Amniotic epithelial cell (primary cell): ENCODE measurements around the gene PHF13.
A peak's percentile ranks its signal among the peaks of the same experiment; 100 is the strongest.
"Not testable (repeated sequence)": the region's sequence is repeated elsewhere in the genome, so short reads cannot be mapped to it uniquely, and the experiment has no call there.

Experiments used
- DNase-seq: peaks from one replicate; pipeline ENCODE4 v3.0.0-alpha.2; 2010; ENCODE audit warnings: low read depth

PHF13 gene

GRCh38 chr1:6587261-6588005 is 26.1 kb upstream of the PHF13 start:
- DNase-seq, result no peak

GRCh38 chr1:6588128-6588892 is 25.2 kb upstream of the PHF13 start:
- no peak for DNase-seq

DNA sequence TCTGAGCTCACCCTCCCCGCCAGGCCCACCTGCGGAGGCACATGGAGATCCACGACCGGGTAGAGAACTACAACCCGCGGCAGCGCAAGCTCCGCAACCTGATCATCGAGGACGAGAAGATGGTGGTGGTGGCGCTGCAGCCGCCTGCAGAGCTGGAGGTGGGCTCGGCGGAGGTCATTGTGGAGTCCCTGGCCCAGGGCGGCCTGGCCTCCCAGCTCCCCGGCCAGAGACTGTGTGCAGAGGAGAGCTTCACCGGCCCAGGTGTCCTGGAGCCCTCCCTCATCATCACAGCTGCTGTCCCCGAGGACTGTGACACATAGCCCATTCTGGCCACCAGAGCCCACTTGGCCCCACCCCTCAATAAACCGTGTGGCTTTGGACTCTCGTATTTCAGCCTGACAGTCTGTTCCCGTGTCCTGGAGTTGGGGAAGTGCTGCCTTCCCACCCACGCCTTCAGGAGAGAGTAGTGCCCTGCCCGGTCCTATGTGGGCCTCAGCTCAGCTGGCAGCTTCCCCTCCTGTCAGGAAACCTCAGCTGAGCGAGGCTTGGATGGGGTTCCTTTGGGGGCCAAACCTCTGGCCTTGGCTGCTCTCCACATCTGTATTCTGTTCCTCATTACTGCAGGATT is 24.5 kb upstream of the PHF13 start:
- no peak for DNase-seq

GRCh38 chr1:6590046-6590445 is 23.5 kb upstream of the PHF13 start:
- DNase-seq, result no peak

DNA sequence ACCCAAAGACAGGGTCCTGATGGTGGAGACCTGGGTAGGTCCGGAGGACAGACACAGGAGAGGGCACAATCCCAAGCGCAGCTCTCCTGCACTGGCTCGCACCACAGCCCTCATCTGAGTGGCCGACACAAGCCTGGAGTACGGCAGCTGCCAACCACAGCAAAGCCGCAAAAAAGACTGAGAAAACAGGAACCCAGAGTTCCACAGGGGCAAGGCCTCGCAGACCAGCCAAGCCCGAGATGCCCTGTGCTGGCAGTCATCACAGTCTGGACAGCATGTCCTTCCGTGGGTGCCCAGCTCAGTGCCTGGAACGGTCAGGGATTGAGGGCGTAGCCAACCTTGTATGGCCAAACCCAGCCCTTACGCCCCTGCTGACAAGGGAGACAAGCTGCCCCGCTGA is 22.3 kb upstream of the PHF13 start:
- no peak for DNase-seq

GRCh38 chr1:6591644-6592043 is 21.9 kb upstream of the PHF13 start:
- no peak for DNase-seq

DNA sequence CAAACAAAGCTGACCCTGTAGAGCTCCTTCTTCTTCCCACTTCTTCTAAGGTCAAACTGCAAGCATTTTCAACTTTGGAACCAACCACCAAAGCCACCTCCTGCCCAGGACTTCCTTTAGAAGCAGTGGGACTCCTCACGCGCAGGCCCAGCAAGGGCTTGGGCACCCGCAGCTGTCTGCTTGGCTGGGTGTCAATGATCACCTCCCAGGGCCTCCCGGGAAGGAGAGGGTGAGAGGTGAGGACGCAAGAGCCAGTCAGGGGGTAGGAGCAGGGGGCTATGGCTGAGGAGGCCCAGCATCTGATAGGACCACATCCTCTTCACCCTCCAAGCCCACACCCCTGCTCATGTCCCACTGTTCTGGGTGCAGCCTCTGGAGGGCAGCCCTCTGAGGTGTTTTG is 21.1 kb upstream of the PHF13 start:
- DNase-seq, result no peak

DNA sequence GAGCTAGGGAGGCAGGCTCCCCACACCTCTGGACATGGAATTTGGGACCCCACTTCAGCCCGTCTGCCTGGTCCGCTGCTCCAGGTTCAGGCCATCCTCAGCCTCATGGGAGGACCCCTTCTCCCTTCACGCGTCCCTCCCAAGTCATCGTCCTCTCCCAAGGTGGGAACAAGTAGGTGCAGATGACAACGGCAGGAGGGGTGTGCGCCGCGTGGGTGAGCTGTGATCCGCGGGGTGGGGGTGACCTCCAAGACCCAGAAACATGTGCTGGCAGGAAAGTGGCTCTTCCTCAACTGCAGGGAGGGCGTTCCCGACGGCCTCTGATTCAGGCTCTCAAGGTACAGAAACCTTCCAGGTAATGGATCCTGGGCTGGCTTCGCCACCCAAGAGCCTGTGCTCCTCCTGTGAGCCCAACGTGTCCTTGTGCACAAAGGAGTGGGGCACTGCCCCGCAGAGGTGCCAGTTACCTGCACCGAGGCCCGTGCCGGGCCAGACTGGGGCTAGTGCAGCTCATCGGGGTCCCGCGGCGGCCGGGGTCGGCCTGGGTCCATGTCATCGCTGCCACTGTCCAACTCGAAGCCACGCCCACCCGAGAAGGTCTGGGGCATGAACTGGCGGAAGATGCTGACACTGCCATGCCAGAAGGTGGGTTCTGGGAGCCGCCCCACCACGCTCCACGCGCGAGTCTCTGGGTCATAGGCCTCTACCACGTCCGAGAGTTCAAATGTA is 20.5 kb upstream of the PHF13 start:
- no peak for DNase-seq

DNA sequence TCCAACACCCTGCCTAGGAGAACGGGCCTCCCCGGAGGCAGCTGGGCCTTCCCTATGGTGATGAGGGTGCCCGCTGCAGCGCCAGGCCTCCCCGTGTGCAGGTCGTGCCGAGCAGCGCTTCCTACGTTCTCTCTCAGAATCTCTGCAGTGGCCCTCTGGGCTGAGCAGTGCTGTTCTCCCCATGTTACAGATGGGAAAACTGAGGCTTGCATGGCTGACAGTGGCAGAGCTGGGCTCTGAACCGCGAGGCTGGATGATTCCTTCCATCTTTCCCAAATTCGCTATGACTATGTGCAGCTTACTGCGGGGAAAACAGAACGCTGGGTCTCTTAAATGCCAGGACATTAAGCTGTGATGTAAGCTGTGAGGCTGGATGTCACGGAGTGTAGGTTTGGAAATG is 19.7 kb upstream of the PHF13 start:
- DNase-seq, result no peak

DNA sequence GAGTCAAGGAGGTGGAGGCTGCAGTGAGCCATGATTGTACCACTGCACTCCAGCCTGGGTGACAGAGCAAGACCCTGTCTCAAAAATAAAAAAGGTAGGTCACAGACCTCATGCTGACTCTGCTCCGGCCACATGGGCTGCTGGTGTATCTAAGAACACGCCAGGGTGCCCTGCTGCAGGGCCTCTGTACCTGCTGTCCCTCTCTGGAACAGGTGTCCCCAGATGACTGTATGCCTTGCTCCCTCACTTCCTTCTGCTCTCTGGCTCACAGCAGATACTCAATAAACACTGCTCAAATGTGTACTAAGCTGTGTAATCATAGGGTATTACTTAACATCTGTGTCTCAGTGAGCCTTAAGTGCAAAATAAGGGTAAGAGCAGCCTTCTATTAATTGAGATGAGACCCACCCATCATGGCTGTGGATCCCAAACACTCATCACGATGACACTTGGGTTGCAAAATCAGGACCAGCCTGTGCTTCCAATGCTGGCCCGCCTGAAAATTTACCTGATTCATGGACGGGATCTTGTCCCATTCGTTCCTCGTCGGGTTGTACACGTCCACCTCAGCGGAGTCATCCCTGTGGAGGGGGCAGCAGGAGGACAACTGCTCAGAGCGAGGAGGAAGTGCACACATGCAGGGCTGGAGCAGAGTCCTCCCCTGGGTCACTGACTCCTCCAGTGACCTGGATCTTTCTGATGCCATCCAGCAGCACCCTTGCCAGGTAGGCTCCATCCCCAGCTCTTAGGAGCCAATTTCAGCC is 18.4 kb upstream of the PHF13 start:
- DNase-seq, result no peak

GRCh38 chr1:6596351-6596750 is 17.2 kb upstream of the PHF13 start:
- DNase-seq, result no peak

DNA sequence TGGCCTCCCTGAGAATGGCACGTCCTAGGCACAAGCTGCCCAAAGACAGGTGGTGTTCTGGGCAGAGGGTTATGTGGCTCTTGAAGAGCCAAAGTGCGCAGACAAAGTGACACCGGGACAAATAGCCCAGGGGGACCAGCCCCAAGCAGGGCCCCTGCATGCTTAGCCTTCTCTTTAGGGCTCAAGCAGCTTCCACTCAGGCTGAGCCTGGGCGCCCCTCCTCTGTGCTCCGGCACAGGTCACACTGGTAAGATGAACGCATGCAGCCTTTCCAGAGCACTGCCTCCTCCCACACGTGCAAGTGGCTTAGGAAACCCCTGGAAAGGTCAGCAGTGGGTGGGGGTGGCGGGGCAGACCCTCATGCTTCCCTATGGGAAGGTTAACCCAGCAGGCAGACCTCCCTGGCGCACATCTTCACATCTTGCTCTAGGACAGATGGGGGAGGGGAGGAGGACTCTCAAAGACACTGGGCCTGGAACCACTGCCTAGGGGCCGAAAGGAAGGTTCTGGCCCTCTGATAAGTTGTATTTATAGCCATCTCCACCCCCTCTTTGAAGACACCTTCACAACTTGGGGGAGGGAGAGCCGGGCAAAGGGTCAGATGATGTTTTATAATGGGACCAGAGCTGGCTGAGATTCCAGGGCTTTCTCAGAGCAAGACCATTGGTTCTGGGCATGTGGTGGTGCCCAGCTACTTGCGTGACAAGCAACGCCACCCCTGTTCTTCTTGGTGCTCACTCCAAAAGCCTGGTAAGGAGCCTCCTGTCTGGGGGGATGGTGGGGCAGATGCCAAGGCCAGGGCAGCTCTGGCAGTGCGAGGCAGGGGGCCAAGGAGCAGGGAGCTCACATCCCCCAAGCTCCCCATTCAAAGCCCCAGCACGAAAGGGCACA is 16.4 kb upstream of the PHF13 start:
- no peak for DNase-seq

GRCh38 chr1:6597777-6598131 is 15.8 kb upstream of the PHF13 start:
- no peak for DNase-seq

GRCh38 chr1:6599141-6599975 is 14.2 kb upstream of the PHF13 start:
- DNase-seq, result no peak

DNA sequence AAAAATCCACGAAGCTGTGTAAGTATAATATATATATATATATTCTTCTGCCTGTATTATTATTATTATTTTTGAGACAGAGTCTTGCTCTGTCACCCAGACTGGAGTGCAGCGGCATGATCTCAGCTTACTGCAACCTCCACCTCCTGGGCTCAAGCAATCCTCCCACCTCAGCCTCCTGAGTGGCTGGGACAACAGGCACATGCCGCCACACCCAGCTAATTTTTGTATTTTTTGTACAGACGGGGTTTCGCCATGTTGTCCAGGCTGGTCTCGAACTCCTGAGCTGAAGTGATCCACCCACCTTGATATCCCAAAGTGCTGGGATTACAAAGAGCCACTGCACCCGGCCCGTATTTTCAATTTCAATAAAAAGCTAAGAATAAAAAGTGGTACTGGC is 13.5 kb upstream of the PHF13 start:
- not testable (repeated sequence) for DNase-seq

- peak; percentile 36 for DNase-seq
Measured at GRCh38 chr1:6600410-6601048, 13.0 kb upstream of the PHF13 start.

GRCh38 chr1:6601049-6601922 is 12.2 kb upstream of the PHF13 start:
- peak; percentile 92 for DNase-seq

DNA sequence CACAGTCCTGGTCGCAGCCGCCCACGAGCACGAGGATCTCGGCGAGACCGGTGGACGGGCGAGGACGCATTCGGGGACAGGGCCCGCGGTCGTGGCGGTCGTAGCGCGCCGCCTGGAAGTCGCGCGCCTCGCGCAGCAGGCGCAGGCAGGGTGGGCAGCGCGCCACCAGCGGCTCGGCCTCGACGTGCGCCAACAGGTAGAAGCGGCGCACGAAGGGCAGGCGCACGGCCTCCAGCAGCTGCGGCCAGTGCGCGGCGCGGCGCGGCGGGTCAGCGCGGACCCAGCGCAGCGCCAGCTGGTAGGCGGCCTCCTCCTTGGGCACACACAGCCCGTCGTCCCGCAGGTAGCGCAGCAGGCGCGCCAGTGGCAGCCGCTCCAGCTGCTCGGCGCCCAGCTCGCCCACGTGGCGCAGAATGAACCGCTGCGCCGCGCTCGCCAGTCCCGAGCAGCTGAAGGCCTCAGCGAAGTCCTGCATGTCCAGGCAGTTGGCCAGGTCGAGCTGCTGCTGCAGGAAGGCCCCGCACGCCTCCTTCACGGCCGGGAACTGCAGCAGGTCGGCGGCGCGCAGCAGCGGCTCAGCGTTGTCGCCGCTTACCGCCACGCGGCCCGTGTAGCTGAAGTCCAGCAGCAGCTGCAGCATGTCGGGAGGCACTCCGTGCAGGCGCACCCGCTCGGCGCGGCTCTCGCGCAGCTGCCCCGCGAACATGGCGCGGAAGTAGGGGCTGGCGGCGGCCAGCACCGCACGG is 11.4 kb upstream of the PHF13 start:
- peak; percentile 51 for DNase-seq
